Endothelial cell of umbilical vein (primary cell): ENCODE data around the gene CAMK2B. TPM values are rescaled to one million over a fixed set of nuclear protein-coding genes. Genes with fewer than 3 reads are reported as not detected.

Experiments used
- BruUV-seq: library from RNA; stranded (reverse); fragments of 400-500 nt; replicated peaks from 2 replicates; lab custom pipeline; 2021; lab: Mats Ljungman, UMichigan
- CTCF ChIA-PET: fragments of 300-600, 350-600 bp; sonication (Branson Sonifier 250); formaldehyde crosslinking; loops from one replicate; lab custom pipeline; 2021; ENCODE audit warnings: antibody characterized with exemption, inconsistent platforms; lab: Charles Lee
- POLR2A ChIA-PET: fragments of 300-600, 350-600 bp; sonication (Branson Sonifier 250); formaldehyde crosslinking; loops from one replicate; lab custom pipeline; 2021; ENCODE audit warnings: antibody characterized with exemption, inconsistent platforms; lab: Charles Lee
- DNase-seq: peaks from one replicate; pipeline ENCODE4 v3.0.0-alpha.2; 2011; ENCODE audit warnings: low read depth, low spot score
- FAIRE-seq: peaks from 2 replicates; lab custom pipeline; 2011; peaks lifted over from hg19 to GRCh38; lab: Jason Lieb, UNC
- H2AFZ ChIP-seq: 2 replicates; pipeline ENCODE4 v1.6.0; 2012; ENCODE audit warnings: low read depth, low read length, control low read depth, inconsistent platforms
- H3K27ac ChIP-seq: 2 replicates; pipeline ENCODE4 v1.5.1; 2011; ENCODE audit warnings: low read depth, mild to moderate bottlenecking, control low read depth, low read length, moderate library complexity; ENCODE audit not compliant: insufficient read depth
- H3K27me3 ChIP-seq, 2 experiments: 2 replicates each; pipeline versions ENCODE4 v1.6.0 to v1.6.1; 2011; ENCODE audit warnings: low read length in 2 of 2, mixed read lengths in 1 of 2; ENCODE audit not compliant: control insufficient read depth in 2 of 2, insufficient read depth in 2 of 2
- H3K36me3 ChIP-seq, 2 experiments: 2 replicates in 1 of 2; 3 replicates in 1 of 2; pipeline ENCODE4 v1.5.1; 2011; ENCODE audit warnings: low read length in 2 of 2, mild to moderate bottlenecking in 1 of 2, moderate library complexity in 1 of 2; ENCODE audit not compliant: control insufficient read depth in 2 of 2, insufficient read depth in 2 of 2; ENCODE audit errors: extremely low read depth in 1 of 2
- H3K4me1 ChIP-seq: 3 replicates; pipeline ENCODE4 v1.5.1; 2011; ENCODE audit warnings: mild to moderate bottlenecking, low read length; ENCODE audit not compliant: control insufficient read depth, insufficient read depth; ENCODE audit errors: extremely low read depth
- H3K4me2 ChIP-seq: 2 replicates; pipeline ENCODE4 v1.6.1; 2011; ENCODE audit warnings: low read length, control low read depth, mixed read lengths; ENCODE audit not compliant: insufficient read depth
- H3K4me3 ChIP-seq, 3 experiments: fragments of 200-600 bp in 1 of 3; sonication (generic), shearing (Covaris generic) in 1 of 3; replicated peaks in 1 of 3; 2 replicates each; pipeline ENCODE4 v1.5.1; 2011 to 2016; ENCODE audit warnings: control low read depth in 3 of 3, low read length in 3 of 3, mild to moderate bottlenecking in 2 of 3, inconsistent platforms in 1 of 3, low read depth in 1 of 3, moderate library complexity in 1 of 3; ENCODE audit not compliant: insufficient read depth in 1 of 3
- H3K79me2 ChIP-seq: 2 replicates; pipeline ENCODE4 v1.6.0; 2012; ENCODE audit warnings: low read length, inconsistent platforms; ENCODE audit not compliant: control insufficient read depth, insufficient read depth
- H3K9ac ChIP-seq: replicated peaks from 2 replicates; pipeline ENCODE3; 2011; ENCODE audit warnings: low read length, control low read depth; ENCODE audit not compliant: insufficient read depth; ENCODE audit errors: extremely low read depth
- H3K9me1 ChIP-seq: replicated peaks from 3 replicates; pipeline ENCODE4 v1.6.0; 2011; ENCODE audit warnings: mild to moderate bottlenecking, low read length; ENCODE audit not compliant: control insufficient read depth, insufficient read depth; ENCODE audit errors: extremely low read depth
- H3K9me3 ChIP-seq: replicated peaks from 2 replicates; pipeline ENCODE4 v1.5.1; 2012; ENCODE audit warnings: low read length, inconsistent platforms; ENCODE audit not compliant: control insufficient read depth, insufficient read depth
- H4K20me1 ChIP-seq: replicated peaks from 2 replicates; pipeline ENCODE3; 2011; ENCODE audit warnings: mild to moderate bottlenecking, low read length; ENCODE audit not compliant: control insufficient read depth, insufficient read depth; ENCODE audit errors: extremely low read depth
- EZH2 ChIP-seq: IDR thresholded peaks from 2 replicates; pipeline ENCODE4 v1.6.1; 2012; ENCODE audit warnings: borderline replicate concordance, low read depth, mild to moderate bottlenecking, moderate library complexity, low read length, inconsistent platforms; ENCODE audit not compliant: severe bottlenecking
- FOS ChIP-seq: IDR thresholded peaks from 2 replicates; pipeline ENCODE4 v1.6.1; 2011; ENCODE audit warnings: mild to moderate bottlenecking, low read length, moderate library complexity, borderline replicate concordance; ENCODE audit not compliant: insufficient read depth
- JUN ChIP-seq: IDR thresholded peaks from 2 replicates; pipeline ENCODE4 v1.6.1; 2011; ENCODE audit warnings: borderline replicate concordance, low read depth; ENCODE audit not compliant: insufficient read length, insufficient read depth
- dilution Hi-C: fragments of 300-500 bp; cut with MboI; formaldehyde crosslinking; loops from one replicate; pipeline ENCODE4 v1.15.0; 2019; ENCODE audit warnings: low sequenced_read_pairs; ENCODE audit not compliant: extremely low pct_ligation_motif_present
- intact Hi-C: fragments of 100-400 bp; cut with micrococcal nuclease; formaldehyde crosslinking; loops from one replicate; pipeline ENCODE4 v1.10.0; 2022
- polyA plus RNA-seq, 4 experiments: library from polyadenylated mRNA; depleted of rRNA in 3 of 4; stranded (reverse) in 3 of 4; unstranded in 1 of 4; fragments of >200 nt; gene quantifications; 2 replicates each; pipeline versions ENCODE4 v1.2.1 to v1.2.3, GENCODE V29; 2011 to 2012; ENCODE audit warnings: missing spikeins in 1 of 4
- total RNA-seq: library from RNA; stranded (reverse); gene quantifications from 2 replicates; pipeline ENCODE4 v1.2.3, GENCODE V29; 2021
- TF ChIP-seq, protein P1 (sequence below), 2 donors: IDR thresholded peaks; 1 replicate in 1 of 2; 2 replicates in 1 of 2; pipeline ENCODE4 v1.5.1; 2011; ENCODE audit warnings: low read length in 2 of 2, mild to moderate bottlenecking in 2 of 2, moderate library complexity in 2 of 2, control low read depth in 1 of 2, inconsistent platforms in 1 of 2, low read depth in 1 of 2; ENCODE audit not compliant: insufficient read depth in 1 of 2; ENCODE audit errors: extremely low read depth in 1 of 2

The CAMK2B gene
- total and polyA plus RNA-seq, 2 donors (not counting 3 experiments of a cell fraction or from before 2014, with no cell fraction given) = 0.57 to 1.6 TPM

DNA sequence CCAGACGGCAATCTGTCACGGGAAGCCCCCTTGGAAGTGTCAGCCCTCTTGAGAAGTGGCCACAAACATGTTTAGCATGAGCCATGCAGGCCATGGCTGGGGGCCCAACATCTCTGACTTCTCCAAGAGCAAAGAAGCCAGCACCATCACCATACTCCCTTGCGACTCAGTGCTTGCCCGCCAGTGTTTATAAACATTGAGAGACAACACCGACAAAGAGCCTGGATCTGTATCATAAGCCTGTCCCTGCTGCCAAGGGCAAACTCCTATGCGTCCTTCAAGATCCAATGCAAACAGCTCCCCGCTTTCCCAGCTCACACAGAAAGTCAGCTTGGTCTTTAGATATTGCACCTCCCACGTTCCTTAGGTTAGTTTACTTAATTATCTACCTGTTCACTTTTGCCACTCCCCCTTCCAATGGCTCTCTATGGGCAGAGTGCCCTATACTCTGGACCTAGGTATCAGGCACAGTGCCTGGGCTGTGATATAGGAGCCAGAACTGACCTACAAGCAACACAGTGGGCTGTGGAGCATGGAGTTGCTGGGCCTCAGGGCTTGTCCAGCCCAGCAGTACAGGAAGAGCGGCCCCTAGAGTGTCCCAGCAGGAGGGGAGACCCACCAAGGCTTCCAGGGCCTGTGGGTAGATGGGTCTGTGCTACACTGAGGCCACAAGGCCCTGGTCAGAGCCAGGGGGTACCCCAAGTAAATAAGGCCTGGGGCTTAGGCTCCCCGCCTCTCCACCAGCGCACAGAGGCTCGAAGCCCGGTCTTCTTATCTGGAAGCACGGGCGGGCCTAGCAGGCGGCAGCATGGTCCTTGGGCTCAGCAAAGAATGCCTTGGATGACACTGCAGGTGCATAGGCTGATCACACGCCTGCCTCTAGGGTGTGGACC is 37.7 kb downstream of the CAMK2B start:
- dilution Hi-C loops (no loop called here), intact Hi-C loops (no loop called here)
- no peaks in the 10 kb centered on the region for H3K79me2 ChIP-seq
- no TSS peak for BruUV-seq
- no peaks in the 10 kb centered on the region for H3K9me1 ChIP-seq
- H3K36me3 ChIP-seq = no peaks in the 10 kb centered on the region
- FAIRE-seq (no peak), DNase-seq (no peak)
- CTCF ChIA-PET = interaction anchor here (1.0 kb wide), 1 partner anchor 16 kb away, joined by 3 read pairs; no protein-coding TSS in a partner anchor
- H3K4me2 ChIP-seq = no peak overlapping the region
- no peak overlapping the region for H2AFZ ChIP-seq
- no peak overlapping the region for H3K4me3 ChIP-seq
- no peaks in the 10 kb centered on the region for H3K27me3 ChIP-seq
- POLR2A ChIA-PET = no interaction called here
- TF ChIP-seq EZH2 = no peak
- TF ChIP-seq, protein P1, sequence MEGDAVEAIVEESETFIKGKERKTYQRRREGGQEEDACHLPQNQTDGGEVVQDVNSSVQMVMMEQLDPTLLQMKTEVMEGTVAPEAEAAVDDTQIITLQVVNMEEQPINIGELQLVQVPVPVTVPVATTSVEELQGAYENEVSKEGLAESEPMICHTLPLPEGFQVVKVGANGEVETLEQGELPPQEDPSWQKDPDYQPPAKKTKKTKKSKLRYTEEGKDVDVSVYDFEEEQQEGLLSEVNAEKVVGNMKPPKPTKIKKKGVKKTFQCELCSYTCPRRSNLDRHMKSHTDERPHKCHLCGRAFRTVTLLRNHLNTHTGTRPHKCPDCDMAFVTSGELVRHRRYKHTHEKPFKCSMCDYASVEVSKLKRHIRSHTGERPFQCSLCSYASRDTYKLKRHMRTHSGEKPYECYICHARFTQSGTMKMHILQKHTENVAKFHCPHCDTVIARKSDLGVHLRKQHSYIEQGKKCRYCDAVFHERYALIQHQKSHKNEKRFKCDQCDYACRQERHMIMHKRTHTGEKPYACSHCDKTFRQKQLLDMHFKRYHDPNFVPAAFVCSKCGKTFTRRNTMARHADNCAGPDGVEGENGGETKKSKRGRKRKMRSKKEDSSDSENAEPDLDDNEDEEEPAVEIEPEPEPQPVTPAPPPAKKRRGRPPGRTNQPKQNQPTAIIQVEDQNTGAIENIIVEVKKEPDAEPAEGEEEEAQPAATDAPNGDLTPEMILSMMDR (IDR thresholded peaks at IDR 0.05; ENCODE audit: extremely low read depth in 1 of 2, insufficient read depth in 1 of 2, low read depth in 1 of 2, low read length in 2 of 2) = no peak
- no peak for TF ChIP-seq JUN
- no peak for TF ChIP-seq FOS
- H3K9me3 ChIP-seq = no peaks in the 10 kb centered on the region
- H3K9ac ChIP-seq = no peak overlapping the region
- H3K27ac ChIP-seq = no peak overlapping the region
- H3K4me1 ChIP-seq = peaks cover 14% of the 10 kb centered on the region
- H4K20me1 ChIP-seq = no peaks in the 10 kb centered on the region
